Measurements from ENCODE around the gene CEP131.

GRCh38 chr17:81221371-81221841, 1.4 kb downstream of the CEP131 start:
- TF ChIP-seq POLR2A (IDR thresholded peaks at IDR 0.05) (no peak), CTCF (IDR thresholded peaks at IDR 0.05) (no peak)
